GM12874 (cell line): Measurements from ENCODE around the gene ANKH.

Experiments used
- CTCF ChIP-seq: IDR thresholded peaks from 2 replicates; pipeline ENCODE4 v1.5.1; 2011; ENCODE audit warnings: low read depth, mild to moderate bottlenecking, control low read depth, low read length, moderate library complexity; ENCODE audit not compliant: insufficient read depth

Gene ANKH

GRCh38 chr5:14872070-14872989 lies 752 bp upstream of the ANKH start:
- TF ChIP-seq CTCF = peak; percentile 40; the same call in 1 of the 2 replicates

GRCh38 chr5:14870337-14871213 lies 1.0 kb downstream of the ANKH start:
- TF ChIP-seq CTCF = no peak

DNA sequence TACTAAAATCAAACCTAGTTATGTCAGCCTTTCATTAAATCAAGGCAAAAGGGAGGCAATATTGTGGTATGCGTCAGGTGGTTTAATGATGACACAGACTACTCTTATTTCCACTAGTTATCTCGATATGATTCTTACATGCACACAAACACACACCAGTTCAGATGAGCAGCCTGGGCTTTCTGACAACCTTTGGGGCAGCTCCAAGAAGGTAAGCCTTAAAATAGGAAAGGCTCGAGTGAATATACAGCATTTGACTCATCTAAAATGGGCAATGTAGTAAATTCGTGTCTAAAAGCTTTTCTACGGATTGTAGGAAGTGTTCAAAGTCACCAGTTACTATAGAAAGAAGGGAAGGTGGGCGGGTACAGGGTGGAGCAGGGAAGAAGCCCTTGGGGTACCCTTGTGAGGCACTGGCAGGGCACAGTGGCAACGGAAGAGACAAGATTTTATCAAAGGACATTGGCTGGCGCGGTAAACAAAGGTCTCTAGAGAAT lies 1.9 kb downstream of the ANKH start:
- no peak for TF ChIP-seq CTCF

- no peak for TF ChIP-seq CTCF
Observed at GRCh38 chr5:14869233-14869632, 2.3 kb downstream of the ANKH start.

GRCh38 chr5:14868771-14869170 lies 2.8 kb downstream of the ANKH start:
- no peak for TF ChIP-seq CTCF

DNA sequence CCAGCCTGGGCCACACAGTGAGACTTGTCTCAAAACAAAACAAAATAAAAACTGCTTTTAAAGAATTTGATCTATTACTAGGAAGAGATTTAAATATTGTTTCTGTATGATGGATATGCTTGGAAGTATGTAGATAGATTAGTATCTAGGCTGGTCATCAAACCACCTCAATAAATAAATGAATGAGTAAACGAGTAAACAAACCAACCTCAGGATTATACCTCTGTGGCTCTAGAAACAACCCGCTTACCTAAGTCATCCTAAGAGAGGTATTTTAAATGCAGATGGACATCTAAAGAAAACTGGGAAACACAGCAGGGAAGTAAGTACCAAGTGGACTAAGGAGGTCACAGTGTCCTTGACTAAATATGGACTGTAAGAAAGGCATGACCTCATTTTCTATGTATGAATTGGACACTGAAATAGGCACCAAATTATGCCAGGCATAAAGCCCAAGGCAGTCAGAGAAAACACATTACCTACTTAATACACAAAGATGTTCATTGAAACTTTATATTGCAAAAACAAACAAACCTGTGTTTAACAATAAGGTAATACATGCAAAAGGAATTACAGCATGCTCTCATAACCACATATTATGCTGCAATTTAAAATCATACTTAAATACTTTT lies 7.3 kb downstream of the ANKH start:
- TF ChIP-seq CTCF = no peak

- TF ChIP-seq CTCF = no peak
Observed at GRCh38 chr5:14863105-14863504, 8.5 kb downstream of the ANKH start.
